ENCODE results near the gene PTPRK. TPM values are rescaled to one million over a fixed set of nuclear protein-coding genes. Genes with fewer than 3 reads are reported as not detected.

The PTPRK gene
- total and polyA plus RNA-seq, 9 of the 15 experiments (the other 6 are each of a cell fraction or from before 2014, with no cell fraction given), result 0.04 to 0.51 TPM; not detected in 7

- H3K4me3 ChIP-seq, result no peak overlapping the region
- no peak for DNase-seq (ENCODE audit: extremely low read depth in 1 of 4, low spot score in 3 of 4)
- H3K4me2 ChIP-seq (ENCODE audit: insufficient read depth, low read length), result no peak overlapping the region
- BruUV-seq (replicated peaks), result no TSS peak
- H3K27me3 ChIP-seq (ENCODE audit: control insufficient read depth in 2 of 2, insufficient read depth in 2 of 2, low read length in 2 of 2), result no peaks in the 10 kb centered on the region
- H3K9me3 ChIP-seq (replicated peaks; ENCODE audit: control insufficient read depth, insufficient read depth, low read depth, low read length), result no peaks in the 10 kb centered on the region
- no peaks in the 10 kb centered on the region for H3K36me3 ChIP-seq (ENCODE audit: control insufficient read depth, insufficient read depth, low read length)
- CTCF ChIA-PET (ENCODE audit: low intra/inter-chr PET ratio), result no interaction called here
- WGBS (ENCODE audit: insufficient coverage, low coverage, missing lambda C conversion rate), result 0% methylated on average over 2 of the region's 2 CpGs
- no peaks in the 10 kb centered on the region for H3K9me1 ChIP-seq (ENCODE audit: control insufficient read depth, insufficient read depth, low read length)
- TF ChIP-seq TFAM (CRISPR knock-in tag; conservative IDR thresholded peaks at IDR 0.05) (no peak), ATF3 (IDR thresholded peaks at IDR 0.05) (no peak), ATF3 (CRISPR knock-in tag; conservative IDR thresholded peaks at IDR 0.05) (no peak), FOSL1 (tag; conservative IDR thresholded peaks at IDR 0.05) (no peak), DNMT1 (IDR thresholded peaks at IDR 0.05) (no peak), NCOA6 (IDR thresholded peaks at IDR 0.05) (no peak), NKRF (IDR thresholded peaks at IDR 0.05; ENCODE audit: borderline replicate concordance) (no peak), CHD1 (IDR thresholded peaks at IDR 0.05; ENCODE audit: low read length) (no peak), ZNF780A (CRISPR knock-in tag; IDR thresholded peaks at IDR 0.05) (no peak), CBX1 (IDR thresholded peaks at IDR 0.05; ENCODE audit: low read depth) (no peak), ZSCAN32 (CRISPR knock-in tag; IDR thresholded peaks at IDR 0.05) (no peak), ZNF589 (CRISPR knock-in tag; IDR thresholded peaks at IDR 0.05; ENCODE audit: low read depth) (no peak), CTBP1 (IDR thresholded peaks at IDR 0.05; ENCODE audit: borderline replicate concordance) (no peak), JUNB (CRISPR knock-in tag; conservative IDR thresholded peaks at IDR 0.05) (no peak), GTF2B (IDR thresholded peaks at IDR 0.05; ENCODE audit: extremely low read depth, insufficient read length) (no peak), NFYB (IDR thresholded peaks at IDR 0.05; ENCODE audit: extremely low read depth, insufficient read length) (no peak), ASH1L (IDR thresholded peaks at IDR 0.05; ENCODE audit: borderline replicate concordance, low read depth, partially characterized antibody) (no peak)
- TF ChIP-seq, protein P1, sequence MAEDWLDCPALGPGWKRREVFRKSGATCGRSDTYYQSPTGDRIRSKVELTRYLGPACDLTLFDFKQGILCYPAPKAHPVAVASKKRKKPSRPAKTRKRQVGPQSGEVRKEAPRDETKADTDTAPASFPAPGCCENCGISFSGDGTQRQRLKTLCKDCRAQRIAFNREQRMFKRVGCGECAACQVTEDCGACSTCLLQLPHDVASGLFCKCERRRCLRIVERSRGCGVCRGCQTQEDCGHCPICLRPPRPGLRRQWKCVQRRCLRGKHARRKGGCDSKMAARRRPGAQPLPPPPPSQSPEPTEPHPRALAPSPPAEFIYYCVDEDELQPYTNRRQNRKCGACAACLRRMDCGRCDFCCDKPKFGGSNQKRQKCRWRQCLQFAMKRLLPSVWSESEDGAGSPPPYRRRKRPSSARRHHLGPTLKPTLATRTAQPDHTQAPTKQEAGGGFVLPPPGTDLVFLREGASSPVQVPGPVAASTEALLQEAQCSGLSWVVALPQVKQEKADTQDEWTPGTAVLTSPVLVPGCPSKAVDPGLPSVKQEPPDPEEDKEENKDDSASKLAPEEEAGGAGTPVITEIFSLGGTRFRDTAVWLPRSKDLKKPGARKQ (CRISPR knock-in tag; IDR thresholded peaks at IDR 0.05), result no peak
- TF ChIP-seq, protein P2, sequence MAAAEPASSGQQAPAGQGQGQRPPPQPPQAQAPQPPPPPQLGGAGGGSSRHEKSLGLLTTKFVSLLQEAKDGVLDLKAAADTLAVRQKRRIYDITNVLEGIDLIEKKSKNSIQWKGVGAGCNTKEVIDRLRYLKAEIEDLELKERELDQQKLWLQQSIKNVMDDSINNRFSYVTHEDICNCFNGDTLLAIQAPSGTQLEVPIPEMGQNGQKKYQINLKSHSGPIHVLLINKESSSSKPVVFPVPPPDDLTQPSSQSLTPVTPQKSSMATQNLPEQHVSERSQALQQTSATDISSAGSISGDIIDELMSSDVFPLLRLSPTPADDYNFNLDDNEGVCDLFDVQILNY (CRISPR knock-in tag; IDR thresholded peaks at IDR 0.05), result no peak
- in situ Hi-C loops (cut with MboI), result no loop called here
- no peaks in the 10 kb centered on the region for H4K20me1 ChIP-seq (replicated peaks; ENCODE audit: control insufficient read depth, insufficient read depth, low read length)
- FAIRE-seq, result no peak
- no peak for ATAC-seq
- POLR2A ChIA-PET, result no interaction called here
- intact Hi-C loops (cut with micrococcal nuclease), result no loop called here
- no peak overlapping the region for H2AFZ ChIP-seq (ENCODE audit: low read depth, low read length)
- no peaks in the 10 kb centered on the region for H3K4me1 ChIP-seq (replicated peaks in 1 of 2; ENCODE audit: control insufficient read depth in 2 of 2, insufficient read depth in 2 of 2, low read length in 2 of 2)
- H3K9ac ChIP-seq (ENCODE audit: insufficient read depth in 1 of 2, low read depth in 2 of 2, low read length in 2 of 2), result no peak overlapping the region
- H3K79me2 ChIP-seq (ENCODE audit: control insufficient read depth, insufficient read depth, low read length), result no peaks in the 10 kb centered on the region
- no peak overlapping the region for H3K27ac ChIP-seq (ENCODE audit: extremely low read depth, low read depth, low read length)
These were observed 597.3 kb downstream of the PTPRK start for GRCh38 chr6:127923135-127923534.

Measured in K562 (cell line).